Stimulated activated naive CD8-positive, alpha-beta T cell treated with anti-CD3 and anti-CD28 coated beads, Interleukin-15, Interleukin-2, amounts not matched to agents 100 U/mL and 50 U/mL, for 24 hours (primary cell): ENCODE data around the gene OR52K2.
"Not testable (repeated sequence)": the region's sequence is repeated elsewhere in the genome, so short reads cannot be mapped to it uniquely, and the experiment has no call there.

Source experiments
- ATAC-seq: fragments of 150-1000 bp; cut with Tn5 transposase; one replicate; pipeline ENCODE4 v1.10.0; 2021
- DNase-seq: peaks from one replicate; pipeline ENCODE4 v3.0.0; 2021

OR52K2 gene

GRCh38 chr11:4448995-4449394 is at the start of gene OR52K2:
OR52K2 (plus strand) TSS chr11:4449295; CDS start chr11:4449340, 45 bp downstream.
- no peak for ATAC-seq
- no peak for DNase-seq

- not testable (repeated sequence) for DNase-seq, ATAC-seq
Observed at GRCh38 chr11:4406206-4406605, 42.9 kb upstream of the OR52K2 start.

- no peak for ATAC-seq
- DNase-seq: no peak
Observed at GRCh38 chr11:4416306-4416705, 32.8 kb upstream of the OR52K2 start.

- DNase-seq: no peak
- no peak for ATAC-seq
Observed at GRCh38 chr11:4416816-4417215, 32.3 kb upstream of the OR52K2 start.

DNA sequence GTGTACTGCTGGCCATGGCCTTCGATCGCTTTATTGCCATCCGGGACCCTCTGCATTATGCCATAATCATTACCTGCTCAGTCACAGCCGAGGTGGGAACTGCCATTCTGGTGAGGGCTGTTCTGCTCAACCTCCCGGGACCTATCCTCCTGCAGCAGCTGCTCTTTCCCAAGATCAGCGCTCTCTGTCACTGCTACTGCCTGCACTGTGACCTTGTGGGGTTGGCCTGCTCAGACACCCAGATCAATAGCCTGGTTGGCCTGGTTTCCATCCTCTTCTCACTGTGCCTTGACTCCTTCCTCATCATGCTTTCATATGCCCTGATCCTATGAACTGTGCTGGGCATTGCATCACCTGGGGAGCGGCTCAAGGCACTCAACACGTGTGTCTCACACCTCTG is 30.7 kb upstream of the OR52K2 start:
- no peak for DNase-seq
- no peak for ATAC-seq

- ATAC-seq: no peak
- DNase-seq: no peak
Observed at GRCh38 chr11:4430051-4430450, 19.0 kb upstream of the OR52K2 start.

DNA sequence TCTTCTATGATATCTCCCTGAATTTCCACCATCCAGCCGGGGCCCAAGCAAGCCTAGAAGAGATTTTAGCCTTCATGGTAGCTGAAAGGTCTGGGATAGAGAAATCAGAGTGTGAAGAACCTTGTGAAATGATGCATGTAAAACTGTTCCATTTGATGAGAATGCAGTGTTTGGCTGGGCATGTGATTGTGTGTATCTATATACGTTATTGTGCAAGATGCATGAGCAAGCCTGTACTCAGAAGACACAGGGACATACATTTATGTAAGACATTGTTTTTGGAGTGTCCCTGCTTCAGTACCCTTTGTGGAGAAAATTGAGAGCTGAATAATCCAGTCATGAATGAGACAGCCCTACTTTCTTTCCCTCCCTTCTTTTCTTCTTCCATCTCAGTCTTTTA is 15.2 kb upstream of the OR52K2 start:
- ATAC-seq: no peak
- no peak for DNase-seq

DNA sequence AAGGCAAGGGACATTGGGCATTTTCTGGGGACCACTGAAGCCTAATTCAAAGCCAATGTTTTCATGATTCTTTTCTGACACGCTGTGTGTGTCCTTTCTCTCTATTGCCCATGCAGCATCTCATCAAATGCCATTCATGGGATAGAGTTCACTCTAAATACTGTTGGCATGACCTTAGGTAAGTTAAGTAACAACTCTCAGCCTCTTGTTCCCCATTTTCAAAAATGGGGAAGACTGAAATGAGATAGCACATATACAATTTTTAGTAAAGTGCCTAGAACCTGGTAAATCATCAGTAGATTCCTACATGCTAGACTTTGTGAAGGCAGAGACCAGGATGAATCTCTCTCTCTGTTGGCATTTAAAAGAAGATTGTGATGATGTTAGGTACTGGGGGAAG is 12.7 kb upstream of the OR52K2 start:
- no peak for ATAC-seq

DNA sequence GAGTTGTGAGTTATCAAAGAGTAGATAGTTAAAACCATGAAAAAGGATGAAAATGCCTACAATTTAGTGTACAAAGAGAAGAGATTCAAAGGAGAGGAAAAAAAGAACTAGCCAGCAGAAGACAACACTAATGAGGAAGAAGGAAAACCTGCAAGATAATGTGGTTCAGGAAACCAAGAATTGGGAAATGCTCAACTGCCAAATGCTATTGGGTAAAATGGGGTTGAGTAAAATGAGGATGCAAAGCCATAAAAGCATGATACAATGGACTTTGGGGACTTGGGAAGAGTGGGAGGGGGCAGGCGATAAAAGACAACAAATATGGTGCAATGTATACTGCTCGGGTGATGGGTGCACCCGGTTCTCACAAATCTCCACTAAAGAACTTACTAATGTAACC is 7.6 kb upstream of the OR52K2 start:
- DNase-seq (no peak), ATAC-seq (no peak)

More for the DNA sequence above, 12.7 kb upstream of the OR52K2 start:
- no peak for DNase-seq

- ATAC-seq (no peak), DNase-seq (no peak)
Observed at GRCh38 chr11:4443232-4443891, 5.7 kb upstream of the OR52K2 start.

- no peak for ATAC-seq
Observed at GRCh38 chr11:4453118-4453517, 4.0 kb downstream of the OR52K2 start.

DNA sequence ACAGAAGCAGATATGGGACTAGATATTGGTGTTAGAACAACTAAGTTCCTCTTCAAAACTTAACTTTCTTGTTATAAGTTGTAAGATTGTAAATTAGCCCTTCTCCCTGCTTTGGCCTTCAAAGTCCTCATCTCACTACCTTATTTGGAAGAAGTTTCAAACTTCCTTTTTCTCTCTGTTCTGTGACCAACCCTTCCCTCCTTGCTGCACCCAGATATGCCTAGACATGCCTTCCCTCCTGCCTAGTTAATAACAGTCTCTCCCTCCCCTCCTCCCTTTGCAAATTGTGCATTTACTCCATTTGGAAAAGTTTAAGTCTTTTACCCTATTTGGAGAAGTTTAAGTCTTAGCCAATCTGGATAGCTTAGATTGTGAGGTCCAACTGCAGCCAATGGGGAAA is 4.9 kb downstream of the OR52K2 start:
- DNase-seq: no peak
- no peak for ATAC-seq

More at GRCh38 chr11:4453118-4453517, 4.0 kb downstream of the OR52K2 start:
- DNase-seq: no peak

DNA sequence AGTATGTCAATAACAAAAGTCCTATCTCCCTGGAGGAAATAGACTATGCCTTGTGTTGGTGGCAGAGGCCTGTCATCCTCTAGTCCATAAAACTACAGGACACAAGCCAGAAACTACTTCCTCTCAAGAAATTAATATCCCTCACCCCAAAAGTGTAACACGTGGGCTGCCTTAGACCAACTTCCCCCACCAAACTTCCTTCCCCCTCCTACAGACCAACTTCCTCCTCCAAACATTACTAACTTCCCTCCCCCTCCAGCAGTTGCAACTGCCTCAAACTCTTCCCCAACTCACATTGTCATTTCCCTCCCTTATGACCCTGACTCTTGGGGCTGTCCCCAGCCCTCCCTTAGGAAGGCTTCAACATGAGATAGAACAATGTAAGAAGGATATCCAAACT is 6.3 kb downstream of the OR52K2 start:
- ATAC-seq: no peak
- DNase-seq: no peak

DNA sequence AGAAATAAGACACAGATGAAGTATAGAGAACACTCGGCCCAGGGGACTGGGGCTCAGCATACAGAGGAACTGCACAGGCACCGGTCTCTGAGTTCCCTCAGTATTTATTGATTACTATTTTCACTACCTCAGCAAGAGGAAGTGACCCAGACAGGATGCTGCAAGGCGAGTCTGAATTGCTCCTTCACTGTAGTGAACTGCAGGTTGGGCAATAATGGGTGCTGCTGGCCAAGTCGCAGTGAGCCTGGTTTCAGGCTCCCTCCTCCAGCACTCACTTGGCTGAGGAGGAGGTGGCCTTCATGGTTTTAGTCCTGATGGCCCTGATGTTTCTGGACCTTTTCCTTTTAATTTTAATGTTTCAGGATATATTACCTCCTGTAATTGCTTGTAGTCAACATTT is 10.4 kb downstream of the OR52K2 start:
- no peak for ATAC-seq
- no peak for DNase-seq

DNA sequence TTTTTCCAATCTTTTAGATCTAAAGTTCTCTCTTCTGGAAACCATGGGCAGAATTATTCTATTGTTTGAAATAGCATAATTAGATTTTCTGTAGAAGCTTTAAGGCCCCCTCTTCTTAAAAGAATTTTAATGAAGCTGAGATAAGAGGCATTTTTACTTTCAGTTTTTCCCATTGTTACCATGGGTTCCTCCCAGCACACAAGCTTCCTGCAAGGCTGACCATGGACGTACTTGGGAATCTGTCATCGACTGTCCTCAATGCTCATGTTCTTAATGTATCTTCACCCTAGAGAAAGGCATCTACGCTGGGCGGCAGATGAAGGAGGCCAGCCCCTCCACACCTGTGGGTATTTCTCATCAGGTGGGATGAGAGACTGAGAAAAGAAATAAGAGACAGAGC is 11.1 kb downstream of the OR52K2 start:
- DNase-seq (no peak), ATAC-seq (no peak)

- DNase-seq: no peak
- ATAC-seq: no peak
Observed at GRCh38 chr11:4464216-4465159, 15.4 kb downstream of the OR52K2 start.

DNA sequence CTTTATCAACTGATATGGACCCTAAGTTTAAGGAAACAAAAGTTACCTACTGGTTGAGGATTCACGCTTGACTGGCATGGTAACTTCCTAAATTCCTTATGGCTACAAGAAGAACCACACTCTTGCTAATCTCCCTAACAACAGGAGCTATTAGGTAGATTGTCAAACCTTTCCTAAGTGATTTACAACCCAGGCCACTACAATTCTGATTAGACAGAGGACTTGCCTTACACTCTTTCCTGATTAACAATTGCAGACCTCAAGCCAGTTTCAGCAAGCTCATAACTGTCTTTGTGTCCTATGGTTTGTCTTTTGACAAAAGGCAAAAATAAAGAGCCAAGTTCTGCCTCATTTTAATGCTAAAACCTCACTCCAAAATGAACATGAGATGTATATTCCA is 16.3 kb downstream of the OR52K2 start:
- ATAC-seq (no peak), DNase-seq (no peak)

- DNase-seq (no peak), ATAC-seq (no peak)
Observed at GRCh38 chr11:4466131-4466870, 17.2 kb downstream of the OR52K2 start.

- ATAC-seq (no peak), DNase-seq (no peak)
Observed at GRCh38 chr11:4466871-4467442, 17.9 kb downstream of the OR52K2 start.

- DNase-seq: no peak
Observed at GRCh38 chr11:4467811-4468606, 18.9 kb downstream of the OR52K2 start.

GRCh38 chr11:4479644-4480043 is 30.5 kb downstream of the OR52K2 start:
- no peak for ATAC-seq

More at GRCh38 chr11:4467811-4468606, 18.9 kb downstream of the OR52K2 start:
- ATAC-seq: no peak

More at GRCh38 chr11:4479644-4480043, 30.5 kb downstream of the OR52K2 start:
- DNase-seq: no peak
